HG02571 (cell line): Measurements from ENCODE around the gene MTX1.
"Not testable (repeated sequence)": the region's sequence is repeated elsewhere in the genome, so short reads cannot be mapped to it uniquely, and the experiment has no call there.

Source experiments
- ATAC-seq: cut with Tn5 transposase; IDR thresholded peaks from one replicate; pipeline ENCODE4 v1.9.1; 2021; ENCODE audit warnings: mild to moderate bottlenecking, moderate library complexity; ENCODE audit not compliant: unreplicated experiment

Gene MTX1

DNA sequence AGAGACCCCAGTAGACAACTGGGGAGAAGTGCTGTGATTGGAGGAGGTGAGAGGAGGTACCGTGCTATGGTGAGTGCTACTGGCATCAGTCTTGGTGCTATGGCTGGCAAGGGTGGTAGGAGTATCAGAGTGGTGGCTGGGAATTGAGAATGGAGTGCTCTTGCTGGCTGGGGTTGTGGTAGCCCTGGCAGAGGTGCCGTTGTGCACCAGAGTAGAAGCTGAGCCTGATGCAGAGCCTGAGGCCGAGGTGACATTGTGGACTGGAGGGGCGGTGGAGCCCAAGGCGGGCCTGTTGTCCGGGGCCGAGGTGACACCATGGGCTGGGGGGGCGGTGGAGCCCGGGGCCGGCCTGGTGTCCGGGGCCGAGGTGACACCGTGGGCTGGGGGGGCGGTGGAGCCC, 20.2 kb upstream of the MTX1 start:
- no peak for ATAC-seq

DNA sequence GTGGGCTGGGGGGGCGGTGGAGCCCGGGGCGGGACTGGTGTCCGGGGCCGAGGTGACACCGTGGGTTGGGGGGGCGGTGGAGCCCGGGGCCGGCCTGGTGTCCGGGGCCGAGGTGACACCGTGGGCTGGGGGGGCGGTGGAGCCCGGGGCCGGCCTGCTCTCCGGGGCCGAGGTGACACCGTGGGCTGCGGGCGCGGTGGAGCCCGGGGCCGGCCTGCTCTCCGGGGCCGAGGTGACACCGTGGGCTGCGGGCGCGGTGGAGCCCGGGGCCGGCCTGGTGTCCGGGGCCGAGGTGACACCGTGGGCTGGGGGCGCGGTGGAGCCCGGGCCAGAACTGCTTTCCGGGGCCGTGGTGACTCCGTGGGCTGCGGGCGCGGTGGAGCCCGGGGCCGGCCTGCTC, 18.6 kb upstream of the MTX1 start:
- not testable (repeated sequence) for ATAC-seq

DNA sequence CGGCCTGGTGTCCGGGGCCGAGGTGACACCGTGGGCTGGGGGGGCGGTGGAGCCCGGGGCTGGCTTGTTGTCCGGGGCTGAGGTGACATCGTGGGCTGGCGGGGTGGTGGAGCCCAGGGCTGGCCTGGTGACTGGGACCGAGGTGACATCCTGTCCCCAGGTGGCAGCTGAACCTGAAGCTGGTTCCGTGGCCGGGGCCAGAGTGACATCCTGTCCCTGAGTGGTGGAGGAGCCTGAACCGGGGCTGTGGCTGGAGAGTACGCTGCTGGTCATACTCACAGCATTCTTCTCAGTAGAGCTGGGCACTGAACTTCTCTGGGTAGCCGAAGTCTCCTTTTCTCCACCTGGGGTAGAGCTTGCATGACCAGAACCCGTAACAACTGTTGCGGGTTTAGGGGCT, 16.6 kb upstream of the MTX1 start:
- ATAC-seq = no peak

DNA sequence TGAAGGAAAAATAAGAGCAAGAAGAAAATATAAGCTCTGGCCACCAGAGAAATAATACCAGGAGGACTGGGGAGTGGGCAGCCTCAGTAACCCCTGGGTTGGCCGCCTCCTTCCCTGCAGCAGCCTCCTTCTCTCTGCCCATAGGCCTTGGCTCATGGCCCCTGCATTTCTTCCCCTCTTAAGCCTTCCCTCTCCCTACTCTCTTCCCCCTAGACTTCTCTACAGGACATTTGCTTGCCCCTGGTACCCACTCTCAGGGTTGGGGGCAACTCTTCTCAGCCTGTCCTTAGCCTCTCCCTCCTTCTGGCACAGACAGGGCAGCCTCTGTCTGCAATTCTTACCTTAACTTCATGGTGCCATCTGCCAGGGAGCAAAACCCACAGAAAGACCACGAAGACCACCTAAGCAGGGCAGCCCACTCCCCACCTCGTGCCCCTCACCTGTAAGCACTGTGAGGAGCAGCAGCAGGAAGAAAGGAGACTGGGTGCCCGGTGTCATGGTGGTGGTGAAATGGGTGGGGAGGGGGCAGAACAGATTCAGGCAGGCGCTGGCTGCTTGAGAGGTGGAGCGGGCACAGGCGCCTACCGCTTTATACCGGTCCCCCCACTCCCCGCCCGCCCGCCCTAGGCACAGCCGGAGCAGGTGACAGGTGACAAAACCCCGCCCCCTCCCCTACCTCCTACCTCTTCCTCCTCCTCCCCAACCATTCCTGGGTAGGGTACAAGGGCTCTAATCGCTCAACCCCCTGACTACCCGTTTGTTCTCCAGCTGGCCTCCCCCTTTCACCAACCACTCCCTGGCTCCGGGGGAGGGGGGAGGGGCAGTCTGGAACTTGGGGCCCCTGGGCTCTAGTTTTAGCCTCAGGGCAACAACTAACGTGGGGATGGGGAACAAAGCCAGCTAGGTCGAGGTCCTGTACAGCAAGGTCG, 15.9 kb upstream of the MTX1 start:
- no peak for ATAC-seq

DNA sequence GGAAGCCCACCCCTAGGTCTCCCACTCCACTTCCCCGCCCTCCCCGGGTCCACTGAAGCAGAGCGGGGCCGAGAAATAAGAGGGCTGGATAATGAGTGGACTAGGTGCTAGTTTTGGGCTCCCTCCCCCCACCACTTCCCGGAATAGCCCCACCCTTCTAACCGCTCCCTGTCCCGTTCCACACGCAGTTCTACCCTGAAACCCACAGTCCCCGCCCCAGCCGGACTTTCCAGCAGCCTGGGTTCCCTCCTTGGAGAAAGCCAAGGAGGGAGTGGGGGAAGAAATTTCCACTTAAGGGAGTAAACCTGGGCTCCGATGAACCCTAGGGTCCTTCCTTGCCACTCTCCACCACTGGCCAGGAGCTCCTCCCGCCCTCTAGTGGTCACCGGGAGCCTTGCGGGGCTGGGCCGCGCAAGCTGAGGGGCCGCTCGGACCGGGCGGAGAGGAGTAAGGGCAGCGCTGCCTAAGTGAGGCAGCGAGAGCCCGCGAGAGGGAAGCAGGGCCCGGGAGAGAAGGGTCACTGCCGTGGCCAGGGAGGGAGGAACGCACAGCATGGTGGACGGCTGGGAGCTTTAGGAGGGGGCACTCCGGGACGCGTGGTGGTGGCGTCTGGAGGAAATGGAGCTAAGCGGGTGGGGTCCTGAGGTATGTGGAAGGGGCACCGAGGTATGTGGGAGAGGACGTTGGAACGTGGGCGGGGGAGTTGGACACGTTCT, 15.1 kb upstream of the MTX1 start:
- ATAC-seq = peak; percentile 58

DNA sequence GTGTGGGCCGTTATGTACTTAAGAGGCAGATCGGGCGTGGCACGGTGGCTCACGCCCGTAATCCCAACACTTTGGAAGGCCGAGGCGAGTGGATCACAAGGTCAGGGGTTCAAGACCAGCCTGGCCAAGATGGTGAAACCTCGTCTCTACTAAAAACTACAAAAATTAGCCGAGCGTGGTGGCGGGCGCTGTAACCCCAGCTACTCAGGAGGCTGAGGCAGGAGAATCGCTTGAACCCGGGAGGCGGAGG, 14.6 kb upstream of the MTX1 start:
- not testable (repeated sequence) for ATAC-seq

DNA sequence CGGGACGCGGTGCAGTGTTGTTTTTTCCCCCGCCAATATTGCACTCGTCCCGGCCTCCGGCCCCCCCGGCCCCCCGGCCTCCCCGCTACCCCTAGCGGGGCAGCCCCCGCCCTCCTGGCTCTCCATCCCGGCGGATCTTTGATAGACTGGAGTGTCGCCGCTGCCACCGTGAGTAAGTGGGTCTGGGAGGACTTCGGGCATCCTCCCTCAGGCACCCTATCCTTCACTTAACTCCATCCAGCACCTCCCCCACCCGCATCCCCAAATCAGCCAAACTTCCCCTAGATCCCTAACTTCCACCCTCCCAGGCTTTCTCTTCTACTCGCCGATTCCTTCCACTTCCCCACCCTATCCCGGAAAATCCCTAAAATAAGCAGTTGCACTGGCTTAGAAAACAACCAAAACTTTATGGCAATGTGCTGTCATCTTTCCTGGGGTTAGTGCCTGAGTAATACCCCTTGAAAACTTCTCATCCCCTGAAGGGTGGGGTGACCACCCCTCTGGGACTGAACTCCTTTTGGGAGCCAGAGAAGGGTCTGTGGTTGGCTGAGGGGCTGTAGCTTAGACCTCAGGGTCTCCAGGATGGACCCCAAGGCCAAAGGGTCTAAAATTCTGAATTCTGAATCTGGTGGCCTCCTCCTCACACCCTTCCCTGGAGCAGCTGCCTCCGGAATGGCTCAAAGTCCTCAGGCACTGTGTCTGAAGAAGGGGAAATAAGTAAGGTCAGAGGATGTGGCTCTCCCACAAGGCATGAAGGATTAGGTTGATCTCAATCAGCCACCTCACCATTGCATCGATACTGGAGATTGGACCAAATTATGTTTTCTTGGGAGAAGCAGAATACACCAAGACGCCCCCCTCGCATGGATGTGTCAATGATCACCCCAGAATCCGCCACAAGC, 13.0 kb upstream of the MTX1 start:
- no peak for ATAC-seq

DNA sequence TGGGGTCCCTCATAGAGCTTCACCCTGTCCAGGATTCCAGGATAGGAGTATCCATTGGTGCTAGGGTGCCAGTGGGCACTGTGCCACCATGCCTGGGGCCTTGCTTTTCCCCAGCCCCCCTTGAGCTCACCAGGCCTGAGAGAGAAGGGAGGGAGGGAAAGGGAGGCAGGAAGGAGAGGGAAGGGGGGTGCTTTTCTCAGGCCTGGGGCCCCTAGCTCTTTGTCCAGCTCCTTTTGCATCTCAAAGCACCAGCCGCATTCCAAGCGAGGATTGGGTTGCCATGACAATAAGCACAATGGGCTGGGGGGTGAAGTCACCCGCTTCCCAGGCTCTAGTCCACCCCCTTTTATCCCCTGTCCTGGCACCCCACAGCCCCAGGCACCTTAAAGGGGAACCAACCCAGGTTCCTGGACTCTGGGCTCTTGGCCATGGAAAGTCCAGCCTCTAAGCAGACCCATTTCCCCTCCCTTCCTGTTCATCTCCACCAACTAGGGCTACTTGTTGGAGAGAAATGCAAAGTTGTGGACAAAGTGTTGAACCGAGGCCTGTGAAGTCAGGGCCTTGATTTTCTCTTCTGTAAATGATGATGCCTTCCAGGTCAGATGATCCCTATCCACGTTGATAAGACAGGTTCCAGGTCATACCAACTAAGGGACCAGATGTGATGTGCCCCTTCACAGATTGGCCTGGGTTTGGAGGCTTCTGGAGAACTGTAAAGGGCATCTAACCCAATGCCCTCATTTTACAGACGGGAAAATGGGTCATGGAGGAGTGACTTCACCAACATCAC, 12.2 kb upstream of the MTX1 start:
- no peak for ATAC-seq

DNA sequence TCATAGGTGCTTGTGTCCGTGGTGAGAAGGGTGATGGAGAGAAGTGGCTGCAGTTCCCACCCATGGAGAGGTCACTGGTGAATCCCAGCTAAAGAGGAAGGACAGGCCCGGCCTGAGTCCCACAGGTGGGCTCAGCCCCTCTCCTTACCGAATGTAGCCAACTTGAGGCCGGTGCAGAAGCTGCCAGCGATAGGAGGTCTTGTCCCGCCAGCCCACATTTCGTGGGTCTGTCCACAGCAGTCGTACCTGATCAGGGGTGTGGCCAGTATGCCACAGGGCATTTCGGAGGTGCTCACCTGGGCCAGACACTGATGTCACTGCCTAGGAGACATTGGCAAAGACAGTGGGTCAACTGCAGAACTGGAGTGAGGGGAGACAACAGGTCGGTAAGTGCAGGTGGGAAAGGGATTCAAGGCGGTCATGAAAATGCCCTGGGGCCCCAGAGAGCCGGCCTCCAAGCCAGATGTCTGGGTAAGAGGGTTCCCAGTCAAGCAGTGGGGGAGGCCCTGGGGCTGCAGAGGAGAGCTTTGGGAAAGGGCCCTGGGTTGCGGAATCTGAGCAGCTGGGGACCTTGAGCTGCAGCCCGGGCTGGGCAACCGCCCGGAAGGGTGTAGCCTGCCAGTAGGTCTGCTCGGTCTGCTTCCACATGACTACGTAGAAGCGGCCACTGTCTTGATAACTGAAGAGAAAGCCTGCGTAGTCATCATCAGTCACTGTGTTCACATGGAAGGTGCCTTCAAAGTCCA, 11.4 kb upstream of the MTX1 start:
- no peak for ATAC-seq

DNA sequence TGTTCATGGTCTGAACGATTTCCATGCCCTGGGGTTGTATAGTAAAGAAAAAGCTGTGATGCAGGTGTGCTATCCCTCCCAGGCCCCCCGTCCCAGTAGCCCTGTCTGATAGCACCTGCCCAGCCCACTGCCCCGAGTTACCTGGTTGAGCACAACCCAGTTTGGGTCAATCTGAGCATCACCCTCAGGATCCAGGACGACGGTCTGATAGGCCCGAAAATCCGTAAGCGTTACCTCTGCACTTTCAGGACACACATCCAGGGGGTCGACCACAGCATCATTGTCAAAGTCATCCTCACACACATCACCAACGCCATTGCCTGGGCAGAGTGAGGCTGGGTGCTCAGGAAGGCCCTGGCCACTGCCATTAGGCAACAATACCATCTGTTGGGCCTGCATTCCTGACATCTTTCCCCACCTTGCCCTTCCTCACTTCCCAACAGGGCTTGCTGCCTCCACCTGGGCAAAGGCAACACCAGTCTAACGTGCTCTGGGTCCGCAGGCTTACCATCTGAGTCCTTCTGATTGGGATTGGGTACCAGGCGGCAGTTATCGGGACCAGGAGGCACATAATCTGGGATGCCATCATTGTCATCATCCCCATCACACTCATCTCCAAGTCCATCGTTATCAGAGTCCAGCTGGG, 10.5 kb upstream of the MTX1 start:
- no peak for ATAC-seq

DNA sequence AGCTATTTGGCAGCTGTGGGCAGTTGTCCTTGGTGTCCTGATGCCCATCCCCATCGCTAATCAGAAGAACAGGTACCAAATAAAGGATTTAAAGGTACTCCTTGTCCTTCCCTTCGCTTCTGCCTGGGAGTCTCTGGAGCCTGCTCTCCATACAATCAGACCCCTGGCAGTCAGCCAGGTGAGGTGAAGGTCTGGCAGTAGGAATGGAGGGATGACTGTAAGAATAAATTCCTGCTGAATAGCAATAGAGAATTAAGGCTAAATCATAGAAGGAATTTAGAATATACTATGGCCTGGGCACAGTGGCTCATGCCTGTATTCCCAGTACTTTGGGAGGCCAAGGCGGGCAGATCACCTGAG, 10.0 kb upstream of the MTX1 start:
- no peak for ATAC-seq

DNA sequence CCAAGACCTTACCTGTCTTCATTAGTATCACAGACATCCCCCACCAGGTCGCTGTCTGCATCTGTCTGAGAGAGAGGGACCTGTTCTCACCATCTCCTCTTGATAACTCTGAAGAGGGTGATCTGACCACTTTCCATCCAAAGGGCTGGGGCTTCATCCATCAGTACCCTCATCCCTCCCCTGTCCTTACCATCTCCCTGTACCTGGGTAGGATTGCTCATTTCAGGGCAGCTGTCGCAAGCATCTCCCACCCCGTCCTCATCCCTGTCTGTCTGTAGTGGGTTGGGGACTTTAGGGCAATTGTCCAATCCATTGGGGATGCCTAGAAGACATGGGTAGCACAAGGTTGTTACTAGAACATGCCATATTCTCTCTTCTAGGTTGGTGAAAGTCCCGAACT, 8.7 kb upstream of the MTX1 start:
- no peak for ATAC-seq

DNA sequence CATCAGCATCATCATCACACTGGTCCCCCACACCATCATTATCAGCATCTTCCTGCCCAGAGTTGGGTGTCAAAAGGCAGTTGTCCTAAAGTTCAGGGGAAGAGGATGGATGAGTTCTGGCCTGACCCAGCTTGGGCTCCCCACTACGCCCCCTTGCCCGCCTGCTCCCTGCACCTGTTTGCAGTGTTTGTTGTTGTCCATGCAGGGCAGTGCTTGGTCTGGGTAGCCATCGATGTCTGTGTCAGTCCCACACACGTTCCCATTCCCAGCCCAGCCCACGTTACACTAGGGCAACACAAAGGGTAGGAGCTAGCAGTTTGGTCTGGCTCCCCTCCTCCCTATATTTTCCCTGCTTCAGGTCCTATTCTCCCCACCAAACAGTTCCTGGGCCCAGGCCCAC, 7.6 kb upstream of the MTX1 start:
- no peak for ATAC-seq

DNA sequence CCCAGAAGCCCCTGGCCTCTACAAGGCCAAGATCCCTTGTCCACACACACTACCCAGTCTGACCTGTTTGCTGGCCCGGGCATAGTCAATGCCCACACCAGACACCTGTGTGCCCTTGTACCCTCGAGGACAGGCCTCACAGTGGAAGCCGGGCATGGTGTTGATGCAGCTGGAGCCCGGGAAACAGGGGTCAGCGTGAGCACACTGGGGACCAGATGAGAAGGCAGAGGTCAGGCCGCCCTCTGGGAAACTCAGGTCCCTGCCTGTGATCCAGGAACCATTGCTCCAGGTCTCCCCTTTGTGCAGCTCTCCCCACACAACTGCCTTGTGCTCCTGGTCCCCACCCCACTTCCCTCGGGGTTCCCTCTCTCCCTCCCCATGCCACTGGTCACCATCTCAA, 6.3 kb upstream of the MTX1 start:
- no peak for ATAC-seq

DNA sequence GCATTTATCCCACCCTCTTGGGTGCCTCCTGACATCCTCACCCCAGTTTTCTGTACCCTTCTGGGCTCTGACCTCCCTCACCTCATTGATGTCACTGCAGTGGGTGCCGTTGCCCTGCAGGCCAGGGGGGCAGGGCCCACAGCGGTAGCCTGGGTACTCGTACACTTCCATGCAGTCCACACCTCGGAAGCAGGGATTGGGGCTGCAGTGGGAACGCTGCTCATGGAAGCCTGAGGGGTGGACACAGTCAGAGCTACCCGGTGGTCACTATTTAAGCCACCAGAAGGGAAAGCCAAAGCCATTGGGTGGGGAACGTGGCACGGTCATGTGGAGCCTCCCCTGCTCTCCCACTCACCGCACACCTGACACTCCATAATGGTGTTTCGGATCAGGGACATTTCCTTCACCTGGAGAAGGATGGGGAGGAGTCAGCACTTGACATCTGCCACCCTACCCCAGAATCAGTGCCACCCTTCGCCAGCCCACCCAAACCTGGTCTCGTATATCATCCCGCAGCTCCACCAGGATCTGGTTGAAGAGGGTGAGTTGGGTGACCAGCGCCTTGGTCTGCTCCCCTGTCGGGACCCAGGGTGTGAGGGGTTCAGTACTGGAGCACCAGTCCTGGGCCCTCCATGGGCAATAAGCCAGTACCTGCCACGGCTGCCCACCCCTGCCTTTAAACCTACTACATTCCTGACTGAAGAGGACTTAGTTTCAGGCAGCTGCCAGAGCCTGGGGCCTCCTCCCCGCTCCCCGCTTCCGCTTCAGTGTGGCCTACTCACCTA, 5.6 kb upstream of the MTX1 start:
- no peak for ATAC-seq

DNA sequence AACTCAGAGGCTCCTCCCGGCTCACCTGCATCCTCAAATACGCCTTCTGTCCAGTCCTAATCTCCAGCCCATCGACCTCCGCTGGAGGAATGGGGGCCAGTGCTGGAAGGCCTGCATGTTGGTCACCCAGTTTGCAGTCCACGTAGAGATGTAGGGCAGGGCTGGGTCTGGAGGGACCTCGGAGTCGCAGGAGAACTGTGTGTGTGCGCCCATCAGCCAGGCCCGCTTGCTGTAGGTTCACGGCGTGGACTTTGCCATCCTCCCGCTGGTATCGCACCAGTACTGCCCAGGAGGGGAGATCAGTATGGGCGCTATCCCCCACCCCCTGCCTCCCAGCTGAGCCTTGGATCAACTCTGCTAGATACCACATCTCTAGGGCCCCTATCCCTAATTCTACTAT, 3.5 kb upstream of the MTX1 start:
- ATAC-seq = no peak

DNA sequence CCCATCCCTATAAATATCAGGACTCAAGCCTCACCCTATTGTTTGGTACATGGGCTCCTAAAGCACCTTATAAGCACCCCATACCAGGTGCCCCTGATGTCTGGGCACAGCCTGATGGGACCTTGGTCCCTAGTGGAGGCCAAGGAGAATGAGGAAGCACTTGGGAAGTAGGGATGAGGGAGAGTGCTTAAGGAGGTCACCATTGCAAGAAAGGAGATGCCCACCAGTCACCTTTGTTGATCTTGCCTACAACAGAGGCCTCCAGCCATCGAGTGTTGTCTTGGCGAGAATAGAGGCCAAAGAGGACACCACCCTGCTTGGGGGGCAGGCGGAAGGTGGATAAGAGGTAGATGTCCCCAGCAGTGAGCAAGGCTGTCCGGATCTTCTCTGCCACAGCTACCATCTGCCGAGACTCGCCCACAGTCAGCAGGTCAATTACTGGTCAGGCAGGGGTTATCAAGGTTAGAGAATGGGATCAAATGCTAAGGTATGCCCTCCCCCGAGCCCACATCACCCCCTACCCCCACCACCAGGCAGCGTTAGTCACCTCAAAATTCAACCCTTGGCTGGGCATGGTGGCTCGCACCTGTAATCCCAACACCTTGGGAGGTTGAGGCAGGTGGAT, 2.4 kb upstream of the MTX1 start:
- no peak for ATAC-seq
